Fibroblast of pulmonary artery (primary cell): ENCODE measurements around the gene PLEKHG1.

Source experiments
- DNase-seq: peaks from one replicate; pipeline ENCODE4 v3.0.0-alpha.2; 2010; ENCODE audit warnings: low read depth
- H3K4me3 ChIP-seq: replicated peaks from 2 replicates; pipeline ENCODE4 v1.5.1; 2011; ENCODE audit warnings: low read depth, mild to moderate bottlenecking, control low read depth, low read length, moderate library complexity
- CTCF ChIP-seq: IDR thresholded peaks from 2 replicates; pipeline ENCODE4 v1.5.1; 2011; ENCODE audit warnings: mild to moderate bottlenecking, control low read depth, low read length, inconsistent platforms; ENCODE audit errors: missing control alignments

PLEKHG1 gene

GRCh38 chr6:150588888-150589499 is 10.7 kb upstream of the PLEKHG1 start:
- DNase-seq = no peak
- no peak for TF ChIP-seq CTCF
- H3K4me3 ChIP-seq = no peak overlapping the region

GRCh38 chr6:150589852-150590251 is 9.8 kb upstream of the PLEKHG1 start:
- DNase-seq = no peak
- no peak overlapping the region for H3K4me3 ChIP-seq
- no peak for TF ChIP-seq CTCF

- no peak for TF ChIP-seq CTCF
- no peak overlapping the region for H3K4me3 ChIP-seq
- no peak for DNase-seq
Measured at GRCh38 chr6:150590446-150590845, 9.2 kb upstream of the PLEKHG1 start.

GRCh38 chr6:150592377-150592995 is 7.2 kb upstream of the PLEKHG1 start:
- DNase-seq = no peak
- H3K4me3 ChIP-seq = no peak overlapping the region
- TF ChIP-seq CTCF = no peak

- TF ChIP-seq CTCF = no peak
- no peak for DNase-seq
- no peak overlapping the region for H3K4me3 ChIP-seq
Measured at GRCh38 chr6:150593119-150593518, 6.6 kb upstream of the PLEKHG1 start.

GRCh38 chr6:150596439-150596838 is 3.2 kb upstream of the PLEKHG1 start:
- no peak overlapping the region for H3K4me3 ChIP-seq
- TF ChIP-seq CTCF = no peak
- DNase-seq = no peak

- TF ChIP-seq CTCF = no peak
- H3K4me3 ChIP-seq = no peak overlapping the region
- DNase-seq = no peak
Measured at GRCh38 chr6:150598401-150598800, 1.3 kb upstream of the PLEKHG1 start.
